B cell (primary cell): Measurements from ENCODE around the gene TXNRD3. TPM values are rescaled to one million over a fixed set of nuclear protein-coding genes. Genes with fewer than 3 reads are reported as not detected.

Experiments used
- ATAC-seq: fragments of 200-7000 bp; cut with Tn5 transposase; one replicate; pipeline ENCODE4 v1.10.0; 2021; ENCODE audit warnings: low read depth, mild to moderate bottlenecking, moderate number of reproducible peaks, moderate library complexity
- CTCF ChIA-PET: fragments of 350-600 bp; sonication (Branson Sonifier 250); formaldehyde crosslinking; loops from one replicate; lab custom pipeline; 2021; ENCODE audit warnings: antibody characterized with exemption, inconsistent platforms; lab: Charles Lee
- POLR2A ChIA-PET: fragments of 350-600 bp; sonication (Branson Sonifier 250); formaldehyde crosslinking; loops from one replicate; lab custom pipeline; 2021; ENCODE audit warnings: antibody characterized with exemption; lab: Charles Lee
- DNase-seq: peaks from one replicate; pipeline ENCODE4 v3.0.0; 2013
- H2AFZ ChIP-seq: 2 replicates; pipeline ENCODE4 v1.6.1; 2012; ENCODE audit warnings: mild to moderate bottlenecking, low read depth, low read length; ENCODE audit not compliant: insufficient read depth, poor library complexity, severe bottlenecking
- H3K27ac ChIP-seq, 2 donors: 1 replicate in 1 of 2; 2 replicates in 1 of 2; pipeline ENCODE4 v1.5.1; 2012 to 2013; ENCODE audit warnings: low read length in 2 of 2, mild to moderate bottlenecking in 2 of 2, moderate library complexity in 1 of 2
- H3K27me3 ChIP-seq, 4 experiments: fragments of 200-600 bp in 1 of 4; sonication (generic) in 1 of 4; replicated peaks in 1 of 4; 1 replicate in 2 of 4; 2 replicates in 2 of 4; pipeline versions ENCODE4 v1.6.1 to v1.7.0; 2013 to 2016; ENCODE audit warnings: low read length in 3 of 4, mild to moderate bottlenecking in 2 of 4, mixed read lengths in 1 of 4, moderate library complexity in 1 of 4; ENCODE audit not compliant: insufficient read depth in 4 of 4, control insufficient read depth in 3 of 4; ENCODE audit errors: control extremely low read depth in 1 of 4
- H3K36me3 ChIP-seq, 2 experiments: replicated peaks in 1 of 2; 1 replicate in 1 of 2; 2 replicates in 1 of 2; pipeline versions ENCODE4 v1.6.1 to v1.7.1; 2013; ENCODE audit warnings: low read length in 1 of 2; ENCODE audit not compliant: insufficient read depth in 2 of 2, control insufficient read depth in 1 of 2; ENCODE audit errors: control extremely low read depth in 1 of 2, extremely low read depth in 1 of 2
- H3K4me1 ChIP-seq, 2 donors: fragments of 200-600 bp in 1 of 2; sonication (generic) in 1 of 2; 1 replicate in 1 of 2; 2 replicates in 1 of 2; pipeline versions ENCODE4 v1.5.1 to v1.6.1; 2013 to 2017; ENCODE audit warnings: low read length in 2 of 2; ENCODE audit not compliant: control insufficient read depth in 2 of 2, insufficient read depth in 2 of 2
- H3K4me2 ChIP-seq: replicated peaks from 2 replicates; pipeline ENCODE3; 2012; ENCODE audit warnings: mild to moderate bottlenecking, low read depth, low read length; ENCODE audit not compliant: poor library complexity, severe bottlenecking
- H3K4me3 ChIP-seq, 5 experiments: fragments of 200-600 bp in 1 of 5; sonication (generic) in 1 of 5; 1 replicate in 3 of 5; 2 replicates in 2 of 5; pipeline versions ENCODE4 v1.5.1 to v1.7.0; 2011 to 2016; ENCODE audit warnings: low read length in 4 of 5, mild to moderate bottlenecking in 4 of 5, low read depth in 2 of 5, control low read depth in 1 of 5, moderate library complexity in 1 of 5; ENCODE audit not compliant: insufficient read depth in 1 of 5; ENCODE audit errors: control extremely low read depth in 1 of 5, extremely low read depth in 1 of 5
- H3K79me2 ChIP-seq: fragments of 200-600 bp; sonication (generic); one replicate; pipeline ENCODE4 v1.6.0; 2016; ENCODE audit warnings: low read length; ENCODE audit not compliant: control insufficient read depth, insufficient read depth
- H3K9ac ChIP-seq: fragments of 200-600 bp; sonication (generic); 2 replicates; pipeline ENCODE4 v1.6.1; 2017; ENCODE audit warnings: mild to moderate bottlenecking, low read length, moderate library complexity
- H3K9me3 ChIP-seq, 3 donors: one replicate each; pipeline versions ENCODE4 v1.6.1 to v1.7.1; 2013; ENCODE audit warnings: low read length in 2 of 3; ENCODE audit not compliant: control insufficient read depth in 2 of 3, insufficient read depth in 1 of 3; ENCODE audit errors: control extremely low read depth in 1 of 3
- H4K20me1 ChIP-seq: 2 replicates; pipeline ENCODE4 v1.6.0; 2012; ENCODE audit warnings: mild to moderate bottlenecking, low read length; ENCODE audit not compliant: insufficient read depth, control insufficient read depth, poor library complexity, severe bottlenecking
- H3K27ac Mint-ChIP-seq: one replicate; pipeline ENCODE4 v1.8.0; 2021; ENCODE audit warnings: mixed read lengths
- H3K27me3 Mint-ChIP-seq: one replicate; pipeline ENCODE4 v1.8.0; 2021; ENCODE audit warnings: mixed read lengths
- H3K4me1 Mint-ChIP-seq: one replicate; pipeline ENCODE4 v1.8.0; 2021; ENCODE audit warnings: mixed read lengths
- H3K4me3 Mint-ChIP-seq: one replicate; pipeline ENCODE4 v1.8.0; 2021; ENCODE audit warnings: mixed read lengths
- H3K9me3 Mint-ChIP-seq: one replicate; pipeline ENCODE4 v1.8.0; 2022; ENCODE audit warnings: mixed read lengths; ENCODE audit not compliant: insufficient read depth
- CTCF ChIP-seq: fragments of 200-600 bp; IDR thresholded peaks from one replicate; pipeline ENCODE4 v1.8.0; 2022; ENCODE audit warnings: antibody characterized with exemption, mild to moderate bottlenecking
- EZH2 ChIP-seq: IDR thresholded peaks from 2 replicates; pipeline ENCODE4 v1.6.1; 2012; ENCODE audit warnings: borderline replicate concordance, low read depth, mild to moderate bottlenecking, moderate library complexity, low read length; ENCODE audit not compliant: insufficient read depth, poor library complexity, severe bottlenecking
- WGBS: methylation state at CpG from one replicate; pipeline ENCODE4 v1.1.5; 2013; ENCODE audit warnings: missing lambda C conversion rate; ENCODE audit not compliant: insufficient coverage; 5-methylcytosine and 5-hydroxymethylcytosine counted together
- intact Hi-C: fragments of 100-400 bp; cut with micrococcal nuclease; formaldehyde crosslinking; loops from one replicate; pipeline ENCODE4 v1.10.0; 2022
- polyA plus RNA-seq: library from polyadenylated mRNA; depleted of rRNA; stranded (reverse); fragments of >200 nt; gene quantifications from 2 replicates; pipeline ENCODE4 v1.2.3, GENCODE V29; 2012
- total RNA-seq, 2 donors: library from RNA; stranded (reverse); fragments of 120-200 nt in 1 of 2; gene quantifications; 1 replicate in 1 of 2; 2 replicates in 1 of 2; pipeline versions ENCODE4 v1.2.3 to v1.2.4, GENCODE V29; 2013 to 2022

Gene TXNRD3
- total and polyA plus RNA-seq, 2 donors (not counting 1 experiment from before 2014, with no cell fraction given) = 0.15 to 0.99 TPM

GRCh38 chr3:126562737-126563276, 92.1 kb downstream of the TXNRD3 start:
- H3K9me3 Mint-ChIP-seq = peaks cover 6% of the 10 kb centered on the region
- ATAC-seq (no peak), DNase-seq (no peak)
- Histone ChIP-seq H2AFZ (no peak overlapping the region), H3K9ac (no peak overlapping the region), H3K4me1 (no peaks in the 10 kb centered on the region), H3K79me2 (no peaks in the 10 kb centered on the region), H3K9me3 (peaks cover 0 to 7% (median 5%) of the 10 kb centered on the region in 3 donors), H4K20me1 (no peaks in the 10 kb centered on the region), H3K4me3 (no peak overlapping the region), H3K4me2 (no peak overlapping the region), H3K36me3 (no peaks in the 10 kb centered on the region), H3K27ac (no peak overlapping the region), H3K27me3 (peaks cover 0 to 4% (median 2%) of the 10 kb centered on the region in 4 experiments)
- intact Hi-C loops = no loop called here
- H3K4me1 Mint-ChIP-seq = no peaks in the 10 kb centered on the region
- TF ChIP-seq EZH2 (no peak), CTCF (no peak)
- POLR2A ChIA-PET = no interaction called here
- no CpG with 5 or more reads among the region's 2 CpGs for WGBS
- H3K27me3 Mint-ChIP-seq = peaks cover 20% of the 10 kb centered on the region
- no peak overlapping the region for H3K4me3 Mint-ChIP-seq
- H3K27ac Mint-ChIP-seq = no peak overlapping the region
- CTCF ChIA-PET = interaction anchor here (1.3 kb wide), 1 partner anchor 428 kb away, joined by 3 read pairs; no protein-coding TSS in a partner anchor

- POLR2A ChIA-PET = no interaction called here
- Histone ChIP-seq H2AFZ (no peak within 1 kb of the TSS), H3K79me2 (no peaks in the 10 kb centered on the region), H3K9me3 (peaks cover 0 to 7% (median 5%) of the 10 kb centered on the region in 3 donors), H3K27ac (no peak within 1 kb of the TSS), H4K20me1 (no peaks in the 10 kb centered on the region), H3K4me2 (no peak within 1 kb of the TSS), H3K9ac (no peak within 1 kb of the TSS), H3K4me3 (no peak within 1 kb of the TSS), H3K27me3 (no peaks in the 10 kb centered on the region), H3K36me3 (no peaks in the 10 kb centered on the region), H3K4me1 (no peaks in the 10 kb centered on the region)
- intact Hi-C loops = no loop called here
- no peak within 1 kb of the TSS for H3K4me3 Mint-ChIP-seq
- TF ChIP-seq EZH2 (no peak), CTCF (no peak)
- DNase-seq = peak; percentile 0
- H3K27ac Mint-ChIP-seq = no peak within 1 kb of the TSS
- WGBS = 84% methylated on average over 9 of the region's 9 CpGs
- ATAC-seq = no peak
- CTCF ChIA-PET = no interaction called here
- H3K9me3 Mint-ChIP-seq = peaks cover 6% of the 10 kb centered on the region
- H3K27me3 Mint-ChIP-seq = peaks cover 11% of the 10 kb centered on the region
- no peaks in the 10 kb centered on the region for H3K4me1 Mint-ChIP-seq
Measured at GRCh38 chr3:126558336-126559071, 96.4 kb downstream of the TXNRD3 start, which contains the start of gene C3orf22. Gene C3orf22 (minus strand): TSS chr3:126558932. CDS start chr3:126553390, 5,542 bp downstream.
